GM12875 (cell line): ENCODE measurements around the gene FKBP10.
A peak's percentile ranks its signal among the peaks of the same experiment; 100 is the strongest.

Experiments used
- H3K4me3 ChIP-seq: one replicate; pipeline ENCODE4 v1.5.1; 2011; ENCODE audit warnings: low read depth, low read length, control low read depth
- TF ChIP-seq, protein P1 (sequence below): IDR thresholded peaks from 2 replicates; pipeline ENCODE4 v1.5.1; 2011; ENCODE audit warnings: low read depth, mild to moderate bottlenecking, control low read depth, inconsistent platforms, low read length, moderate library complexity, borderline replicate concordance; ENCODE audit not compliant: insufficient read depth

FKBP10 gene

DNA sequence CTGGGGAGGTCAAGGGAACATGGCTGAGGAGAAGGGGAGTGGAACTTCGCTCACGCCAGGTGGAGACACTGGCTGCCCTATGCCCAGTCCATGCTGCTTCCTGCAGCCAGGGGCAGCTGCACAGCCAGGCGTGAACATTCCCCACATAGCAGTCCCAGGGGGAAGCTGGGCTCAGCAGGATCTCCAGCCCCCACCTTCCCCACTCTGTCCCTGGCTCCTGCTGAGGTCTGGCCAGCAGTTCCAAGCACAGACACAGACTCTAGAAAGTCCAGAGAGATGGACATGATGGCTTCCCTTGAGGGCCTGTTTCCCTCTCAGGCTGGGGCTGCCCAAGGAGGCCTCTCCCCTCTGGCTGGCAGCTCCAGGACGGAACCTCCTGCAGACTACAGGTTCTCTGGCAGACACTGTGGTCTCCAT is 35.6 kb upstream of the FKBP10 start:
- TF ChIP-seq, protein P1, sequence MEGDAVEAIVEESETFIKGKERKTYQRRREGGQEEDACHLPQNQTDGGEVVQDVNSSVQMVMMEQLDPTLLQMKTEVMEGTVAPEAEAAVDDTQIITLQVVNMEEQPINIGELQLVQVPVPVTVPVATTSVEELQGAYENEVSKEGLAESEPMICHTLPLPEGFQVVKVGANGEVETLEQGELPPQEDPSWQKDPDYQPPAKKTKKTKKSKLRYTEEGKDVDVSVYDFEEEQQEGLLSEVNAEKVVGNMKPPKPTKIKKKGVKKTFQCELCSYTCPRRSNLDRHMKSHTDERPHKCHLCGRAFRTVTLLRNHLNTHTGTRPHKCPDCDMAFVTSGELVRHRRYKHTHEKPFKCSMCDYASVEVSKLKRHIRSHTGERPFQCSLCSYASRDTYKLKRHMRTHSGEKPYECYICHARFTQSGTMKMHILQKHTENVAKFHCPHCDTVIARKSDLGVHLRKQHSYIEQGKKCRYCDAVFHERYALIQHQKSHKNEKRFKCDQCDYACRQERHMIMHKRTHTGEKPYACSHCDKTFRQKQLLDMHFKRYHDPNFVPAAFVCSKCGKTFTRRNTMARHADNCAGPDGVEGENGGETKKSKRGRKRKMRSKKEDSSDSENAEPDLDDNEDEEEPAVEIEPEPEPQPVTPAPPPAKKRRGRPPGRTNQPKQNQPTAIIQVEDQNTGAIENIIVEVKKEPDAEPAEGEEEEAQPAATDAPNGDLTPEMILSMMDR, result no peak
- H3K4me3 ChIP-seq, result no peak overlapping the region

DNA sequence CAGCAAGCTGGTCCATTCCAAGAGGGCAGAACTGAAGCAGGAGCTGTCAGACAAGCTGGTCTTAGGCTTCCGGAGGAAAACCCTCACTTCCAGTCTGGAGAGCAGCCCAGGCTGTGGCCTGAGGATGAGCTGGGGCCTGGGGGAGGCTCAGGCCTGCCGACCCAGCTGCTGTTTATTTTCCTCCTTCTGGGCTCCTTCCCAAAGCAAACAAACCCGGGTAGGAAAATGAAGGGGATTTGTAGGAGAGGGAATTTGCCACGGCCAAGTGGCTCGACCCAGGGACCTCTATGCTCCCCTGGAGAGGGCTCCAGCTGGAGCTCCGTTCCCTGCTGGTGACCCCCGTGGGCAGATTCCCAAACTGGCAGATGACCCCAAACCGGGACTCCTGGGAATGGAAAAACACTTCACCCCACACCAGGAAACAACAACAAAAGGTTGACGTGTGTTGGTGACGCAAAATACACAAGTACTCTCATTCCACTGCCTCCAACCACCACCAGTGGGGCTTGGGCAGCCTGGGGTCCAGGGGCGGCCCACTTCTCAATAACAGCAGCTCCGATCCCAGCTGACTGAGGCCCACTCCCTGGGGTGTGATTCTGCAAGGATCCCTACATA is 35.1 kb upstream of the FKBP10 start:
- TF ChIP-seq, protein P1, result no peak
- H3K4me3 ChIP-seq, result no peak overlapping the region

DNA sequence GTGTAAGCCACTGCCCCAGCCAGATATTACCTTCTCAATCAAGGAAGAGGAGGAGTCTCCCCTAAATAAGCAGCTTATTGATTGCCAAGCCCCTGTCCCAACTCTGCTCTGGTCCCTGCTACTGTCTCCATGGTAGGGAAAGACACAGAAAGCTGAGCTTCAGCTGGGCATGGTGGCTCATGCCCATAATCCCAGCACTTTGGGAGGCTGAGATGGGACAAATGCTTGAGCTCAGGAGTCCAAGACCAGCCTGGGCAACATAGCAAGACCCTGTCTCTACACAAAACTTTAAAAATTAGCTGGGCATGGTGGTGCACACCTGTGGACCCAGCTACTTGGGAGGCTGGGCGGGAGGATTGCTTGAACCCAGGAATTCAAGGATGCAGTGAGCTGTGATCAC is 32.9 kb upstream of the FKBP10 start:
- TF ChIP-seq, protein P1, result no peak
- H3K4me3 ChIP-seq, result no peak overlapping the region

DNA sequence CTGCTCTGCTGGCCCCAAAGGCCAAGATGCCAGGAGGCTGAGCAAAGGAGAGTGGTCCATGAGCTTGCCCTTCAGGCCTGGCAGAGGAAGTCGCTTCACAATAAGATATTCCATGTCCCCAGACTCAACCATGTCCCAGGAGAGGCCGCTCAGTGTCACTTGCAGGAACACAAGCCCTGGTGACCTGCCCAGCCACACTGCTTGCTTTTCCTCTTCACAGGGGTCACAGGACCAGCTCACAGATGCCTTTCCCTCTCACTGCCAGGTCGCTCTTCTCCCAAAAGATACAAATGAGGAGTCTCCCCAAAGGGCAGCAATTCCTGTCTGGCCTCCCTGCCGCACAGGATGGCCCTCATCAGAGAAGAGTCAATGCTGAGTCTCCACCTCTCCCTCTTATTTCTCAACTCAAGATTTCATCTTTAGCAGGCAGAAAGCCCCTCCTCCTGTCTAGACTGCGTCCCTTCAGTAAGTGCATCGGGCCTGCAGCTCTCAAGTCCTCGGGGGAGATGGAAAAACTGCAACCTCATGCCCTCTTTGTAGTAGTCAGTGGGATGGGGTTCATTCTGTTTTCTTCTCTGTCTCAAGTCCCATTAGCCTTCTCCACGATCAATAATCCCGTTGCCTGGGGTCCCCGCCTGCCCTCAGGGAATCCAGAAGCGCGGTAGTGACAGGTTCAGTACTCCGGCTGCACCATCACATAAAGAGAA is 31.2 kb upstream of the FKBP10 start:
- H3K4me3 ChIP-seq, result no peak overlapping the region
- TF ChIP-seq, protein P1, result no peak

DNA sequence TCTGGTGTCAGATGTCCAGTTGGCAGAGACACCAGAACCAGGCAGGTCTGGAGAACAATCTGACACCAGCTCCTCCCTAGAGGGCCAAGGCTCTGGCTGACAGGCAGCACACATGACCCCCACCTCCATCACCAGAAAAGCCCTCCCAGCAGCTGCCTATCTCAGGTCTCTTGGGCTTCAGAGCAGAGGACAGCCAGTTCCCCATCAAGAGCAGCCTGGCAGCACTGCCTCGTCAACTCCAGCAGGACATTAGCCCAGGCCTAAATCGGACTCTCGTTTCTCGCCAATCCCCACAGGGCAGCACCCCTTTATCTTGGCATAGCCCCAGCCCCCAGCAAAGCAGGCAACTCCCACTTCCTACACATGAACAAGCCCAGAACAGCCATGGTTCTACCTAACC is 30.7 kb upstream of the FKBP10 start:
- H3K4me3 ChIP-seq, result no peak overlapping the region
- TF ChIP-seq, protein P1, result no peak

DNA sequence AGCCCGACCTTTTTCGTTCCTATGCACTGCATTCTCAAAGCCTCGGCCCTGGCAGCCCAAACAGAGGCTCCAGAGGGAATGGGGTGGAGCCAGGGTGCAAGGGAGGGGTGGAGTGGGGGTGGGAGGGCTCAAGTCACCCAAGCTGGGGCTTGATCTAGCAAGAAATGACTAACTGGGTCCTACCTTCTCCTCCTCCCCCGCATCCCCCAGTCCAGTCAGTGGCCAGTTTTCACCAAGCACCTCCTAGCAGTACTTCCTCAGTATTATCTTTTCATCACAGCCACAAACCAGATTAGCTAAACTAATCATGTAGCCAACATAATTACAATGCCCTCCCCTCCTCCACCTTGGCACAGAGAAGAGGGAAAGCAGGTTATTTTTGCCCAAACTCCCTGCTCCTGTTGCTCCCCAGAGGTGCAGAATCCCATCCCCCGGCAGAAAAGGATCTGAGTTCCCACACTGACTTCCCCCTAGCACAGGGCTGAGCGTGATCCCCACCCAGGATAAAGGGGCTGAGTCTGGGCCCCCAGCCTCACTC is 28.5 kb upstream of the FKBP10 start:
- peak overlapping the region; percentile 64 for H3K4me3 ChIP-seq
- TF ChIP-seq, protein P1, result no peak
